Tibial nerve (tissue), 4 donors: Measurements from ENCODE around the gene SULT1C3. TPM values are rescaled to one million over a fixed set of nuclear protein-coding genes. Genes with fewer than 3 reads are reported as not detected.

Experiments
- DNase-seq, 2 donors: peaks; one replicate each; pipeline ENCODE4 v3.0.0-alpha.2; 2019; ENCODE audit warnings: low spot score in 2 of 2
- H3K27ac ChIP-seq, 4 donors: fragments of 200-600 bp; sonication (generic) in 3 of 4; one replicate each; pipeline ENCODE4 v1.5.1; 2017 to 2019; ENCODE audit warnings: mild to moderate bottlenecking in 1 of 4
- H3K27me3 ChIP-seq, 2 donors: fragments of 200-600 bp; sonication (generic) in 1 of 2; one replicate each; pipeline versions ENCODE4 v1.5.1 to v1.6.0; 2017 to 2019
- H3K36me3 ChIP-seq, 3 donors: fragments of 200-600 bp; sonication (generic); one replicate each; pipeline ENCODE4 v1.5.1; 2018 to 2019
- H3K4me1 ChIP-seq, 4 donors: fragments of 200-600 bp; sonication (generic) in 3 of 4; one replicate each; pipeline ENCODE4 v1.5.1; 2017 to 2019
- H3K4me3 ChIP-seq, 4 donors: fragments of 200-600 bp; sonication (generic) in 3 of 4; one replicate each; pipeline ENCODE4 v1.5.1; 2017 to 2019; ENCODE audit warnings: mild to moderate bottlenecking in 1 of 4, moderate library complexity in 1 of 4
- H3K9me3 ChIP-seq, 4 donors: fragments of 200-600 bp; sonication (generic) in 3 of 4; one replicate each; pipeline ENCODE4 v1.5.1; 2017 to 2019
- EP300 ChIP-seq, 2 donors: sonication (generic); formaldehyde crosslinking; IDR thresholded peaks; one replicate each; pipeline ENCODE4 v1.6.1; 2017; ENCODE audit warnings: antibody characterized with exemption in 2 of 2, mild to moderate bottlenecking in 1 of 2
- POLR2A ChIP-seq, 2 donors: fragments of 450-650 bp; IDR thresholded peaks; one replicate each; pipeline ENCODE4 v1.6.1; 2017; ENCODE audit warnings: antibody characterized with exemption in 2 of 2, mild to moderate bottlenecking in 2 of 2, moderate library complexity in 2 of 2
- WGBS, 2 donors: methylation state at CpG; one replicate each; pipeline ENCODE4 v1.1.5; 2018; 5-methylcytosine and 5-hydroxymethylcytosine counted together
- total RNA-seq, 4 donors: library from RNA; depleted of rRNA; stranded (reverse); fragments of >200 nt; gene quantifications; one replicate each; pipeline ENCODE4 v1.1.0, GENCODE V29; 2016
- TF ChIP-seq, protein P1 (sequence below), 5 experiments: fragments of 200-600 bp in 3 of 5; fragments of 450-650 bp in 2 of 5; sonication (generic) in 3 of 5; IDR thresholded peaks; one replicate each; pipeline ENCODE4 v1.5.1; 2016 to 2019; ENCODE audit warnings: antibody characterized with exemption in 5 of 5, mild to moderate bottlenecking in 3 of 5, moderate library complexity in 2 of 5

Gene SULT1C3
- total RNA-seq, 4 donors from 2014 or later, result not detected

DNA sequence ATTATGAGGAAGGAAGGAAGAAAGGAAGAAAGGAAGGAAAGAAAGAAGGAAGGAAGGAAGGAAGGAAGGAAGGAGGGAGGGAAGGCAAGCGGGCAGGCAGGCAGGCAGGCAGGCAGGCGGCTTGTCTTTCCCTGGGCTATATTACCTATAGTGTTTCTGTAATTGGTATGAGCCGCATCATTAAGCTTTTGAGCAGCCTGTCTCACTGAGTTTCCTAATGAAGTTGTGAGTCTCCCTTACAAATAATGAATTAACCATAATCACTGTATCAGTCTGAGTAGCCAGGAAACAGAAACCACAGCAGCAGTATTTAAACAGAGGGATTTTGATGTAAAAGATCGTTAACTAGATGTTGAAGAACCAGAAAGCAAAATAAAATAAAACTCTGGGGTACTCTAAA, 11.8 kb upstream of the SULT1C3 start:
- no peak overlapping the region for H3K4me3 ChIP-seq
- 71 to 78% methylated on average over 4 of the region's 4 CpGs for WGBS, 2 donors
- peaks cover 0 to 18% (median 1%) of the 10 kb centered on the region in 4 donors for H3K9me3 ChIP-seq
- H3K4me1 ChIP-seq, result no peaks in the 10 kb centered on the region
- H3K36me3 ChIP-seq, result no peaks in the 10 kb centered on the region
- no peak for DNase-seq
- H3K27me3 ChIP-seq, result no peaks in the 10 kb centered on the region
- no peak overlapping the region for H3K27ac ChIP-seq
- TF ChIP-seq POLR2A (IDR thresholded peaks at IDR 0.05) (no peak), EP300 (IDR thresholded peaks at IDR 0.05) (no peak)
- TF ChIP-seq, protein P1, sequence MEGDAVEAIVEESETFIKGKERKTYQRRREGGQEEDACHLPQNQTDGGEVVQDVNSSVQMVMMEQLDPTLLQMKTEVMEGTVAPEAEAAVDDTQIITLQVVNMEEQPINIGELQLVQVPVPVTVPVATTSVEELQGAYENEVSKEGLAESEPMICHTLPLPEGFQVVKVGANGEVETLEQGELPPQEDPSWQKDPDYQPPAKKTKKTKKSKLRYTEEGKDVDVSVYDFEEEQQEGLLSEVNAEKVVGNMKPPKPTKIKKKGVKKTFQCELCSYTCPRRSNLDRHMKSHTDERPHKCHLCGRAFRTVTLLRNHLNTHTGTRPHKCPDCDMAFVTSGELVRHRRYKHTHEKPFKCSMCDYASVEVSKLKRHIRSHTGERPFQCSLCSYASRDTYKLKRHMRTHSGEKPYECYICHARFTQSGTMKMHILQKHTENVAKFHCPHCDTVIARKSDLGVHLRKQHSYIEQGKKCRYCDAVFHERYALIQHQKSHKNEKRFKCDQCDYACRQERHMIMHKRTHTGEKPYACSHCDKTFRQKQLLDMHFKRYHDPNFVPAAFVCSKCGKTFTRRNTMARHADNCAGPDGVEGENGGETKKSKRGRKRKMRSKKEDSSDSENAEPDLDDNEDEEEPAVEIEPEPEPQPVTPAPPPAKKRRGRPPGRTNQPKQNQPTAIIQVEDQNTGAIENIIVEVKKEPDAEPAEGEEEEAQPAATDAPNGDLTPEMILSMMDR (IDR thresholded peaks at IDR 0.05), result no peak

DNA sequence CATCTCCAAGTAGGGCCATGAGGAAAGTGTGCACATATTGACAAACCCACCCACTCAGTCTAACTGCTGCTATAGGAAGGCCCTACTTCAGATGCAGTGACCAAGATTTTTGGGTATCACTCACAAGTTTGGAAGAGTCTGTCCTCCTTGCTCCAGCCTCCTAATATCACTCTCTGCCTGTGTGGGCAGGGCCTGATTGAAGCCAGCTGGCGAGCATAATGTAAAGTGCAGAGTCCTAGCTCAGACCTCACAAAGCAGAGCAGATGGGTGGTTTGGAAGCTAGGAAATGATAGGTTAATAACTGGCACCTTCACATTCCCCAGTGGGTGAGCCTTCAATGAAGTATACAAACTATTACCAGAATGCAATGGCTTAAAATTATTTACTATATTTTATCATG, 11.2 kb upstream of the SULT1C3 start:
- peaks cover 0 to 13% (median 0%) of the 10 kb centered on the region in 4 donors for H3K9me3 ChIP-seq
- H3K4me3 ChIP-seq, result no peak overlapping the region
- no peak for DNase-seq
- no peaks in the 10 kb centered on the region for H3K4me1 ChIP-seq
- no peak overlapping the region for H3K27ac ChIP-seq
- H3K36me3 ChIP-seq, result no peaks in the 10 kb centered on the region
- H3K27me3 ChIP-seq, result no peaks in the 10 kb centered on the region
- 81 to 89% methylated on average over 1 of the region's 1 CpG for WGBS, 2 donors
- no peak for TF ChIP-seq POLR2A (IDR thresholded peaks at IDR 0.05)
- TF ChIP-seq EP300 (IDR thresholded peaks at IDR 0.05), result no peak
- TF ChIP-seq, protein P1 (IDR thresholded peaks at IDR 0.05), result no peak

DNA sequence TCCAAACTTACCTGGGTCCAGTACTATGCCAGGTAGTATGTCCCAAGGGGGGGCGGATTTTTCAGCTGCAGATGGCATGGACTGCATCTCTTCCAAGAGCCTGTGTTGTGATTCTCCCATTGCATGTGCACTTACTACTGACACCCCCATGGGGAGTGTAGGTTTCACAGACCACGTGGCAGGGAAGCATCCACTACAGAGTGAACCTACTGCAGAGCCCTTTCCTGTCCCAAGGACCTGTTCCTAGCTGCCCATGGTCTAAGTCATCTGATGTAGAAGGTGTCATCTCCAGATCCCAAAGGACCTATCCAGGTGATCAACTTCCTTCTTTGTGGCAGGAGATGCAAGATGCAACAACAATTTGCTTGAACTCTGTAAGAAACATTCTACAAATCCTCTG, 9.9 kb upstream of the SULT1C3 start:
- H3K4me1 ChIP-seq, result no peaks in the 10 kb centered on the region
- TF ChIP-seq POLR2A (IDR thresholded peaks at IDR 0.05), result no peak
- TF ChIP-seq, protein P1 (IDR thresholded peaks at IDR 0.05), result no peak
- TF ChIP-seq EP300 (IDR thresholded peaks at IDR 0.05), result no peak
- 89 to 92% methylated on average over 2 of the region's 2 CpGs for whole genome bisulfite sequencing, 2 donors

DNA sequence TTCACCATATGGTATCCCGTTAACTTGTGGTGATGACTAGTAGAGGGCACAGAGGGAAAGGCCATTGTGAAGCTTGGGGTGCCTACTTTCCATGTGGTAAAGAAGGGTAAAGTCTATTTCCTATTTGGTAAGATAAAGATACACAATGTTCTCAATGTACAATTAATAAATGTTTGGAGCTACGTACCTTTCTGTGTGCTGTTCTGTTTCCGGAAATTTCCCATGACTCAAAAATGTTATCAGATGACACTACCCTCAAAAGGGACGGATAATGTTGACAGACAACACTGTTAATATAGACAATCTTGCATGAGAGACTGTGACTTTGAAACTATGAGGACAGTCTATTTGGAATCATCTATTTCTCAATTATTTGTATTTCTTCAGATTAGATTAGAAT, 4.2 kb upstream of the SULT1C3 start:
- Histone ChIP-seq H3K27me3 (no peaks in the 10 kb centered on the region), H3K4me1 (no peaks in the 10 kb centered on the region), H3K27ac (no peak overlapping the region), H3K9me3 (peaks cover 0 to 26% (median 5%) of the 10 kb centered on the region in 4 donors), H3K4me3 (no peak overlapping the region), H3K36me3 (no peaks in the 10 kb centered on the region)
- TF ChIP-seq, protein P1 (IDR thresholded peaks at IDR 0.05), result no peak
- no peak for TF ChIP-seq POLR2A (IDR thresholded peaks at IDR 0.05)
- no peak for TF ChIP-seq EP300 (IDR thresholded peaks at IDR 0.05)
- no peak for DNase-seq
- 90 to 94% methylated on average over 4 of the region's 4 CpGs for WGBS, 2 donors

More for the DNA sequence above, 9.9 kb upstream of the SULT1C3 start:
- H3K4me3 ChIP-seq, result no peak overlapping the region
- no peaks in the 10 kb centered on the region for H3K36me3 ChIP-seq
- H3K9me3 ChIP-seq, result peaks cover 0 to 5% (median 0%) of the 10 kb centered on the region in 4 donors
- no peak for DNase-seq
- no peak overlapping the region for H3K27ac ChIP-seq
- H3K27me3 ChIP-seq, result no peaks in the 10 kb centered on the region

DNA sequence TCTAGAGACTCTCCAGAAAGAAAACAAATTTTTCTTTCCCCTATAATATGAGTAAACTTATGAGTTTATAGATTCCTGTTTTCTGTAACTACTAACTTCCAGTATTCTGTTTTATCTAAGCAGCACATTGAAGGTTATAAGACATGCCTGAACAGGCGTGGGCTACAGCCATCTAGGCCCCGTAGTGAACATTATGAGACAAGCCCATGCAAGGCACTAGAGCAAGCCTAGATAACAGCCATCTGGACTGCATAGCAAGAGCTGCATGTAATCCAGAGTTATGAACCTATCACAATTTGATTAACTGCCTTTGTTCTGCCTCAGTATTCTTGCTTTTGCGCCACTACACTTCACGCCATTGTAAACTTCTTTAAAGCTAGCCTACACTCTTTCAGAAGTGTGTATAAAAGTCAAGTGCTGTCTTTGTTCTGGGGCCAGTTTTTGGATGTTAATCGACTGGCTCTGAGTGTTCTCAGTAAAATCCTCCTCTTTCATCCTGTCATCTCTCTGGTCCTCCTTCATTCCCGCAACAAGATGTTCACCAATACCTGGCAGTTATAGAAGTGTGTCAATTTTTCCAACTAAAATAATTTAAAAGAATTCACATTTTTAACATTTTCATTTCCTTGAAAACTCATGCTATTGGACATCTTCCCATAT, 3.0 kb upstream of the SULT1C3 start:
- no peak overlapping the region for H3K4me3 ChIP-seq
- H3K27ac ChIP-seq, result no peak overlapping the region
- peaks cover 0 to 26% (median 5%) of the 10 kb centered on the region in 4 donors for H3K9me3 ChIP-seq
- no peaks in the 10 kb centered on the region for H3K36me3 ChIP-seq
- no peaks in the 10 kb centered on the region for H3K4me1 ChIP-seq
- WGBS, 2 donors, result 91 to 94% methylated on average over 6 of the region's 6 CpGs
- DNase-seq, result no peak
- no peaks in the 10 kb centered on the region for H3K27me3 ChIP-seq
- TF ChIP-seq EP300 (IDR thresholded peaks at IDR 0.05) (no peak), POLR2A (IDR thresholded peaks at IDR 0.05) (no peak)
- TF ChIP-seq, protein P1 (IDR thresholded peaks at IDR 0.05), result no peak
